Heart right ventricle (tissue), 16 donors: ENCODE measurements around the gene GOLPH3L. TPM values are rescaled to one million over a fixed set of nuclear protein-coding genes. Genes with fewer than 3 reads are reported as not detected.

Experiments
- ATAC-seq, 8 donors: fragments of 200-7000 bp; cut with Tn5 transposase; one replicate each; pipeline ENCODE4 v1.9.1; 2020; ENCODE audit warnings: mild to moderate bottlenecking in 8 of 8, moderate library complexity in 8 of 8, moderate number of reproducible peaks in 1 of 8
- DNase-seq, 2 donors: peaks; one replicate each; pipeline ENCODE4 v3.0.0-alpha.2; 2020
- H3K27ac ChIP-seq, 10 donors: fragments of 200-600 bp; sonication (generic) in 2 of 10; one replicate each; pipeline versions ENCODE4 v1.5.0 to v1.8.0; 2020 to 2022; ENCODE audit warnings: mild to moderate bottlenecking in 3 of 10
- H3K27me3 ChIP-seq, 7 donors: fragments of 200-600 bp; one replicate each; pipeline ENCODE4 v1.8.0; 2021 to 2022; ENCODE audit warnings: mild to moderate bottlenecking in 2 of 7
- H3K36me3 ChIP-seq, 9 donors: fragments of 200-600 bp; sonication (generic) in 1 of 9; one replicate each; pipeline versions ENCODE4 v1.5.0 to v1.8.0; 2020 to 2022; ENCODE audit warnings: mild to moderate bottlenecking in 2 of 9
- H3K4me1 ChIP-seq, 9 donors: fragments of 200-600 bp; sonication (generic) in 1 of 9; one replicate each; pipeline versions ENCODE4 v1.5.0 to v1.8.0; 2020 to 2022; ENCODE audit warnings: mild to moderate bottlenecking in 4 of 9
- H3K4me3 ChIP-seq, 10 donors: fragments of 200-600 bp; sonication (generic) in 2 of 10; one replicate each; pipeline versions ENCODE4 v1.5.0 to v1.8.0; 2020 to 2022; ENCODE audit warnings: mild to moderate bottlenecking in 7 of 10, moderate library complexity in 2 of 10
- H3K9me3 ChIP-seq, 11 donors: fragments of 200-600 bp in 10 of 11; sonication (generic) in 2 of 11; one replicate each; pipeline versions ENCODE4 v1.5.0 to v1.8.0; 2013 to 2022; ENCODE audit warnings: mild to moderate bottlenecking in 2 of 11, control low read depth in 1 of 11, moderate library complexity in 1 of 11
- CTCF ChIP-seq, 9 donors: fragments of 200-600 bp; sonication (generic) in 2 of 9; IDR thresholded peaks; one replicate each; pipeline versions ENCODE4 v1.5.0 to v1.8.0; 2021 to 2022; ENCODE audit warnings: antibody characterized with exemption in 9 of 9, mild to moderate bottlenecking in 5 of 9, moderate library complexity in 1 of 9
- WGBS, 2 donors: extraction: QIAGEN DNeasy Blood & Tissue Kit; methylation state at CpG; one replicate each; pipeline ENCODE4 v1.1.7; 2013; ENCODE audit warnings: inconsistent platforms in 1 of 2; 5-methylcytosine and 5-hydroxymethylcytosine counted together
- intact Hi-C, 10 donors: fragments of 100-400 bp; cut with DNase I; formaldehyde crosslinking; loops; one replicate each; pipeline versions ENCODE4 v1.11.1 to v1.14.2; 2022
- polyA plus RNA-seq, 2 donors: library from polyadenylated mRNA; stranded (reverse); fragments of 200-250 nt; gene quantifications; one replicate each; pipeline ENCODE4 v1.2.3, GENCODE V29; 2013
- total RNA-seq, 10 donors: library from RNA; stranded (reverse); fragmentation: NEBNext Ultra II Directional in 3 of 10; extraction: Animal tissue kit (Norgen Biotek cat#: 25700) in 3 of 10; gene quantifications; one replicate each; pipeline versions ENCODE4 v1.2.1 to v1.2.4, GENCODE V29; 2021 to 2023
- donor health status: Arrhythmogenic right ventricular cardiomyopathy.
- donor health status: ischemic (EF 13 %, LVEDD 7.1; RV severe dilation, severe dysfunction).
- donor health status: healthy with polysubstance abuse.
- donor health status: DM: no; HTN: yes; CAD: no.
- donor health status: DM: no; HTN: no; CAD: no.
- donor health status: ischemic (EF 25% LVEDD 6.9; RV normal size, moderate dysfunction).
- donor health status: ischemic (EF 25% LVEDD 5.7; RV mildly dilated, moderate dysfunction).
- donor health status: healthy.
- donor health status: DM: yes; HTN: yes; CAD: no.
- donor health status: Ischemic cardiomyopathy.
- donor health status: ischemic (EF 35%, LVEDD 5.7; RV mildly dilated, moderate dysfunction).
- donor health status: nonischemic (EF 11% LVEDD 7.7; RV severe dilation, severe dysfunction).
- donor health status: DM: yes; HTN: yes; CAD: no.
- donor health status: PGD.
- donor health status: ischemic (EF 29% LVEDD 5.4; RV normal size, mild dysfunction).
- donor health status: nonischemic (EF 23%, LVEDD 6.1; RV moderate dilation, normal function).

GOLPH3L gene
- total and polyA plus RNA-seq, 12 donors, result 7.6 to 17.8 (median 15.0) TPM

GRCh38 chr1:150703427-150703826 is 6.5 kb upstream of the GOLPH3L start:
- TF ChIP-seq CTCF (IDR thresholded peaks at IDR 0.05), result no peak
- no peaks in the 10 kb centered on the region for H3K36me3 ChIP-seq
- intact Hi-C loops, result loop anchor here in 1 of 10 donors (10.0 kb wide), 1 partner anchor 221 kb away; the partner anchor contains the start of gene SETDB1
- DNase-seq (no peak), ATAC-seq (no peak)
- H3K4me1 ChIP-seq, result no peaks in the 10 kb centered on the region
- H3K4me3 ChIP-seq, result no peak overlapping the region
- H3K27me3 ChIP-seq, result no peaks in the 10 kb centered on the region
- H3K9me3 ChIP-seq, result no peaks in the 10 kb centered on the region
- H3K27ac ChIP-seq, result no peak overlapping the region

- 0 to 2% methylated on average over 6 of the region's 6 CpGs for WGBS, 2 donors
- Histone ChIP-seq H3K36me3 (peaks cover 0 to 35% (median 22%) of the 10 kb centered on the region in 9 donors), H3K4me1 (peaks cover 0 to 26% (median 17%) of the 10 kb centered on the region in 9 donors), H3K4me3 (peak overlapping the region; percentile 48 to 79 (median 72)), H3K27ac (peak overlapping the region in 8 of 10 donors; percentile 26 to 76 (median 68)), H3K27me3 (no peaks in the 10 kb centered on the region), H3K9me3 (no peaks in the 10 kb centered on the region)
- ATAC-seq (no peak), DNase-seq (no peak)
- intact Hi-C loops, result loop anchor here in 5 of 10 donors (5.0 to 10.0 kb wide), 5 partner anchors 62 to 442 kb away; partner anchors contain the start of gene CA14 (in 1 of the 5)
- TF ChIP-seq CTCF (IDR thresholded peaks at IDR 0.05), result no peak
Measured at GRCh38 chr1:150696590-150696989, 364 bp downstream of the GOLPH3L start.

GRCh38 chr1:150696162-150696561 is 792 bp downstream of the GOLPH3L start:
- Histone ChIP-seq H3K4me3 (peak overlapping the region in 9 of 10 donors; percentile 48 to 79 (median 72)), H3K9me3 (no peaks in the 10 kb centered on the region), H3K27me3 (no peaks in the 10 kb centered on the region), H3K36me3 (peaks cover 0 to 39% (median 26%) of the 10 kb centered on the region in 9 donors), H3K4me1 (peaks cover 0 to 26% (median 17%) of the 10 kb centered on the region in 9 donors), H3K27ac (peak overlapping the region in 3 of 10 donors; percentile 66 to 76 (median 68))
- DNase-seq, result no peak
- intact Hi-C loops, result loop anchor here in 5 of 10 donors (5.0 to 10.0 kb wide), 5 partner anchors 61 to 441 kb away; partner anchors contain the start of gene CA14 (in 1 of the 5)
- WGBS, 2 donors, result 28 to 36% methylated on average over 1 of the region's 1 CpG
- TF ChIP-seq CTCF (IDR thresholded peaks at IDR 0.05), result no peak
- no peak for ATAC-seq

- intact Hi-C loops, result loop anchor here in 5 of 10 donors (5.0 to 10.0 kb wide), 5 partner anchors 61 to 441 kb away; partner anchors contain the start of gene CA14 (in 1 of the 5)
Measured at GRCh38 chr1:150695561-150695960, 1.4 kb downstream of the GOLPH3L start.

More at GRCh38 chr1:150695561-150695960, 1.4 kb downstream of the GOLPH3L start:
- no peak for TF ChIP-seq CTCF (IDR thresholded peaks at IDR 0.05)
- Histone ChIP-seq H3K4me3 (peak overlapping the region in 1 of 10 donors; percentile 73), H3K27ac (no peak overlapping the region), H3K4me1 (peaks cover 0 to 26% (median 17%) of the 10 kb centered on the region in 9 donors), H3K9me3 (no peaks in the 10 kb centered on the region), H3K36me3 (peaks cover 0 to 45% (median 26%) of the 10 kb centered on the region in 9 donors), H3K27me3 (no peaks in the 10 kb centered on the region)
- DNase-seq (no peak), ATAC-seq (no peak)
- 85 to 87% methylated on average over 4 of the region's 4 CpGs for WGBS, 2 donors
